Measurements from ENCODE around the gene TGFBR1.
"Not testable (repeated sequence)": the region's sequence is repeated elsewhere in the genome, so short reads cannot be mapped to it uniquely, and the experiment has no call there.

The TGFBR1 gene

DNA sequence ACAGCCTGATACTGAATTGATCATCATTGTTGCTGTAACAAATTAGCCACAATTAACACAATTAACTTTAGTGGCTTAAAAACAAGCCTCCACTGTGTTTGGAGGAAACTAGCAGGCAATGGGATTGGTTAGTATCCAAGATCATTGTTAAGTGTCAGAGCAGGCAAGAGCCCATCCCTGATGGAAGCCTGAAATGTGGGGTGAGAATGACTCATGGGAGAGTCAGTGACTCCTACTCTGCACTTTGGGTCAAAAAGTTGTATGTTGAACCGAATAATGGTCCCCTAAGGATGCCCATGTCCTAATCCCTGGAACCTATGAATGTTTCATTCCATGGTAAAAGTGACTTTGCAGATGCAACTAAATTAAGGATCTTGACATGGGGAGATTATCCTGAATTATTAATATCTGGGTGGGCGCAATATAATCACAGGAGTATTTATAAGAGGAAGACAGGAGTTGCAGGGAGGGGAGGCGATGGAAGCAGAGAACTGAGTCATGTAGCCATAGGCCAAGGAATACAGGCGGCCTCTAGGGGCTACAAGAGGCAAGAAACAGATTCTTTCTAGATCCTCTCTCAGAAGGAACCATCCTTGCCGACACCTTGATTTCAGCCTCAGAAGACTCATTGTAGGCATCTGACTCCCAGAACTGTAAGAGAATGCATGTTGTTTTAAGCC lies 88.0 kb downstream of the TGFBR1 start:
- DNase-seq: no peak

DNA sequence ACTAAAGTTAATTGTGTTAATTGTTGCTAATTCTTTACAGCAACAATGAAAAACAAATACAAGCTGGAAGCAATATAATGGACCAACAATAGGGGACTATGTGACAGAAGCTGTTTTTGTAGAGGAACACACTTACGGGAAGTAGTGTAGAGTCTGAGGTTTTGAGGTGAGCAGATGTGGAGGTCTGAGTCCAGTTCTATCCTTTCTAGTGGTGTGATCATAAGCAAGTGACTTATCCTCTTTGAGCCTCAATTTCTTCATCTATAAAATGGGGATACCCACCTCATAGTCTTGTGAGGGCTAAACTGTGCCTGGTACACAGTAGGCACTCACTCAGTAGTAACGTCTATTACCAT lies 88.5 kb downstream of the TGFBR1 start:
- DNase-seq: no peak

DNA sequence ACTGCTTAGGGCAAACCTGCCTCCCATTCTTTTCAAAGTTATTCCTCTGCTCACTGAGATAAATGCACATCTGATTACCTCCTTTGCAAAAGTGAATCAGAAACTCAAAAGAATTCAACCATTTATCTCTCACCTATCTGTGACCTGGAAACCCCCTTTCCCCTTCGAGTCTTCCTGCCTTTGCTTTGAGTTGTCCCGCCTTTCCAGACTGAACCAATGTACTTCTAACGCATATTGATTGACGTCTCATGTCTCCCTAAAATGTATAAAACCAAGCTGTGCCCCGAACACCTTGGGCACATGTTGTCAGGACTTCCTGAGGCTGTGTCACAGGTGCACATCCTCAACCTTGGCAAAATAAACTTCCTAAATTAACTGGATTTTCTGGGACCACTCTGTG lies 91.6 kb downstream of the TGFBR1 start:
- not testable (repeated sequence) for DNase-seq

DNA sequence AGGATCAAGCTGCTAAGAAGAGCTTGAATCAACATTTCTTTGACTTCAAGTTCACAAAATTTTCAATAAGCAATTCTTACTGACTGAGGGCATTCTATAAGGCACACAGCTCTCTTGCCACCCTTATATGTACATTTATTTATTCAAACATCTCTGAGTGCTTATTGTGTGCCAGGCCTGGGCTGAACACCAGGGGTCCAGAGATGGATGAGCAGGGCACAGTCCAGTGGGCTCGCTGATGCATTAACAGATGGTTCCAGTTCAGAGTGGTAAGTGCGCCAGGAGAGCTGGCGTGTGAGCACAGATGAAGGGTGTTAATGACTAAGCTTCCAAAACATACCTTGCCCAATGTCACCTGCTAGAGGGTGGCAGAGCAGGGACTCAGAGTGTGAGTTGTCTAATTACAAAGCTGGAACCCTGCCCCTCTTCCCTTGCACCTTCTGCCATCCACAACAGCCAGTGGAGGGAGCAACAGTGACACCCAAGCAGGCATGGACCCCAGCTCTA lies 92.3 kb downstream of the TGFBR1 start:
- DNase-seq: no peak

DNA sequence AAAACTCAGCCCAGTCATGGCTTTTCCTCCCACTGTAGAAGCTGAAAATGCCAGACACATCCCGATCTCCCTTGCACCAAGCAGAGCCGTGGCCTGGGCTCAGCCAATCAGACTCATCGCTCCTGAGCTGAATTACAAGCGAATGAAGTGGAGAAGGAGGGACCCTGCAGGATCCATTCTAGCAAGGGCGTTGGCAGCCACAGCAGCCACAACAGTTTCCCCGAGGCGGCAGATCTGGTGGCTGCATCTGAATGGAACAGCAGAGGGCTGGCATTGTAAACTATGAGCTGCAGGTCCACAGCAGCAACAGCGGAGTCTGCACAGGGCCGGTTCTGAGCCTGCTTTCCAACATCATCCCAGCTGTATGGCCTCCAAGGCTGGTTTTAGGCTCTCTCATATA lies 93.1 kb downstream of the TGFBR1 start:
- no peak for DNase-seq

DNA sequence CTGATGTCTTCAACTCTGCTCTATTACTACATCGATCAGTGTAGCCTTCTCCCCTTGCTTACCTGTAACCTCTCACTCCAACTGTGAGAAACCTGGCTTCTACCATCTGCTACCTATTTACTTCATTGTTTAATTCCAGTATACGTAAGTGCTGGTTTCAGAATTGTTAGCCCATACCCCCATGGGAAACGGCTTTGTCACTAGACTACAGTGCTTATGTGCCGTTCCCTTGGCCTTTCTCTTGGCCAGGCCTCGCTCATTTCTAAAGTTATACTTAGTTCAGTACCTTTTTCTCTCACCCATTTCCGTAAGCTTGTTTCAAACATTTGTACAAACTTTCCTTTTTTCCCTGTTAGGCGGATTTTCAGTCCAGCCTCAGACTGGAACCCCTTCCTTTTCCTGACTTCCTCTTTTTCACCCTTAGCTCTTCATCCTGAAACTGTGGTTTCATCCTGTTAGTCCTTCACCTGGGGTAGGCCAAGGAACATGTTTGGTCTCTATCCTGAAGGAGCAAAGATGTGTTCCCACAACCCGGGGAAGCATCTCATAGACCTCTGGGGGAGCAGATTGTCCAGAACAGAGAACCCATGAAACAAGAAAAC lies 95.1 kb downstream of the TGFBR1 start:
- no peak for DNase-seq

DNA sequence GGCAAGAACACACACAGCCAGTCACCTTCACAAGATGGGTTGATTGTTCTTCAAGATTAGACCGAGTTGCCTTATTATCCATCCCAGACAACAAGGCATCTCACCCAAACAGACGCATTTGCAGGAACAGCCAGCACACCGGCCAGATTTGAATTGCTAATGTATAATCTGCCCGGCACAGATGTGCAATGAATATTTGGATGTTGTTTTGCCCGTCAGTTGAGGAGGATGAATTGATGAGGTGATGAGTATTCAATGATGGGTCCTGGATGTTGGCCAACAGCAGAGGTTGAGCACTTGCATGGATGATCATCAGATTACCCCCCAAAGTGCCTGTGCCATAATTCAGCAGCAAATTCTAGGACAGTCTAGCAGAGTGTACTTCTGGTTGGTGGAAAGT lies 96.7 kb downstream of the TGFBR1 start:
- no peak for DNase-seq

All from CD4-positive, alpha-beta T cell treated with Interleukin-12 subunit alpha and Interleukin-12 subunit beta, for 1 hour (primary cell).